ENCODE measurements around the gene TMEM51. TPM values are rescaled to one million over a fixed set of nuclear protein-coding genes. Genes with fewer than 3 reads are reported as not detected.

The TMEM51 gene
- total and polyA plus RNA-seq, 9 donors = 5.0 to 12.1 (median 8.0) TPM

GRCh38 chr1:15213341-15213821, 59.8 kb downstream of the TMEM51 start:
- H3K27ac ChIP-seq (ENCODE audit: low read length) = peak overlapping the region; percentile 0
- H3K36me3 ChIP-seq (ENCODE audit: control insufficient read depth, insufficient read depth, low read length) = peaks cover 6% of the 10 kb centered on the region
- no peaks in the 10 kb centered on the region for H3K9me3 ChIP-seq (replicated peaks; ENCODE audit: control insufficient read depth, low read depth, low read length)
- no CpG with 5 or more reads among the region's 7 CpGs for WGBS (ENCODE audit: insufficient coverage)
- DNase-seq = peak; percentile 66
- H3K27me3 ChIP-seq (ENCODE audit: control insufficient read depth, insufficient read depth, low read length) = no peaks in the 10 kb centered on the region
- no peak overlapping the region for H3K4me3 ChIP-seq (ENCODE audit: low read length)
- peaks cover 30% of the 10 kb centered on the region for H3K4me1 ChIP-seq (ENCODE audit: control insufficient read depth, insufficient read depth, low read length)

DNA sequence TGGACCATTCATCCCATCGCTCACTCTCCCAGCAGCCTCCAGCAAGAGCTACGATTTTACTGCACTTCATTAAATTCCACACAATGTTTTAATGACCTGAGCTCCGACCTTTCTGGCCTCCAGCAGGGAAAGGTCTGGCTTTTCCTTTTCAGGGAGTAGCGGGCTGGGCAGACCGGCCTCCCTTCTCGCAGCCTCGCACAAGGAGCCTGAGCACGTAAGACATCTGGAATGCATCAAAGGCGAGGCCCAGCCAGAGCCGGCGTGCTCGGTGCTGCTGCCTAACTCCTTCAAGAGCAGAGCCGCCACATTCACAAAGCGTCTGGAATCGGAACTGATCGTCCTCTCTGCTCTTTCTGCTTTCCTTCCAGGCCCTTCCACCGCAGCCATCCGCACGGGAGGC, 61.0 kb downstream of the TMEM51 start:
- Histone ChIP-seq H3K27me3 (ENCODE audit: control insufficient read depth, insufficient read depth, low read length) (no peaks in the 10 kb centered on the region), H3K9me3 (replicated peaks; ENCODE audit: control insufficient read depth, low read depth, low read length) (no peaks in the 10 kb centered on the region), H3K27ac (ENCODE audit: low read length) (peak overlapping the region; percentile 75), H3K36me3 (ENCODE audit: control insufficient read depth, insufficient read depth, low read length) (peaks cover 10% of the 10 kb centered on the region), H3K4me3 (ENCODE audit: low read length) (no peak overlapping the region), H3K4me1 (ENCODE audit: control insufficient read depth, insufficient read depth, low read length) (peaks cover 30% of the 10 kb centered on the region)
- DNase-seq = peak; percentile 93
- 16% methylated on average over 16 of the region's 19 CpGs for WGBS (ENCODE audit: insufficient coverage)

DNA sequence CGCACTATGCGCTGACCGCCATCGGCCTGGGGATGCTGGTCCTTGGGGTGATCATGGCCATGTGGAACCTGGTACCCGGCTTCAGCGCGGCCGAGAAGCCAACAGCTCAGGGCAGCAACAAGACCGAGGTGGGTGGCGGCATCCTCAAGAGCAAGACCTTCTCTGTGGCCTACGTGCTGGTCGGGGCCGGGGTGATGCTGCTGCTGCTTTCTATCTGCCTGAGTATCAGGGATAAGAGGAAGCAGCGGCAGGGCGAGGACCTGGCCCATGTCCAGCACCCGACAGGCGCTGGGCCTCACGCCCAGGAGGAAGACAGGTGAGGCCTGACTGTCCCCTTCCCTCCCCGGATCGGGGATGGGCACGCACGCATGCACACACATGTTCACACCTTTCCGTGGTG, 61.6 kb downstream of the TMEM51 start:
- Histone ChIP-seq H3K36me3 (ENCODE audit: control insufficient read depth, insufficient read depth, low read length) (peaks cover 14% of the 10 kb centered on the region), H3K9me3 (replicated peaks; ENCODE audit: control insufficient read depth, low read depth, low read length) (no peaks in the 10 kb centered on the region), H3K27ac (ENCODE audit: low read length) (peak overlapping the region; percentile 75), H3K27me3 (ENCODE audit: control insufficient read depth, insufficient read depth, low read length) (no peaks in the 10 kb centered on the region), H3K4me3 (ENCODE audit: low read length) (no peak overlapping the region), H3K4me1 (ENCODE audit: control insufficient read depth, insufficient read depth, low read length) (peaks cover 30% of the 10 kb centered on the region)
- DNase-seq = no peak
- 77% methylated on average over 23 of the region's 23 CpGs for WGBS (ENCODE audit: insufficient coverage)

DNA sequence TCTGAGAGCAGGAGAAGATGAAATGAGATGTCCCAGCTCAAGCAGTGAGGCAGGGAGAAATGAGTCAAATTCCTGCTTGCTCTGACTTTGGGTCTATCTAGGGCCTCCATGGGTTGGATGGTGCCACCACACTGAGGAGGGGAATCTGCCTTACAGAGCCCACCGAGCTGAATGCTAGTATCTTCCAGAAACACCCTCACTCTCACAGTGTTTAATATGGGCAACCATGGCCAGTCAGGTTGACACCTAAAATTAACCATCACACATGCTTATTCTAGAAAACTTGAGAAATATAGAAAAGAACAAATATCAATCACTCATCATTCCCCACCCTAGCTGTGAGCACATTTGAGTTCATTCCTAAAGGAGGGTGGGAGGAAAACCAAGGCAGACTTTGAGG, 64.1 kb downstream of the TMEM51 start:
- 83% methylated on average over 1 of the region's 1 CpG for WGBS (ENCODE audit: insufficient coverage)
- no peaks in the 10 kb centered on the region for H3K27me3 ChIP-seq (ENCODE audit: control insufficient read depth, insufficient read depth, low read length)
- H3K36me3 ChIP-seq (ENCODE audit: control insufficient read depth, insufficient read depth, low read length) = peaks cover 14% of the 10 kb centered on the region
- no peak for DNase-seq
- H3K9me3 ChIP-seq (replicated peaks; ENCODE audit: control insufficient read depth, low read depth, low read length) = no peaks in the 10 kb centered on the region
- H3K4me3 ChIP-seq (ENCODE audit: low read length) = no peak overlapping the region
- peaks cover 25% of the 10 kb centered on the region for H3K4me1 ChIP-seq (ENCODE audit: control insufficient read depth, insufficient read depth, low read length)
- H3K27ac ChIP-seq (ENCODE audit: low read length) = no peak overlapping the region

GRCh38 chr1:15218287-15219279, 65.0 kb downstream of the TMEM51 start:
- Histone ChIP-seq H3K36me3 (ENCODE audit: control insufficient read depth, insufficient read depth, low read length) (peaks cover 14% of the 10 kb centered on the region), H3K27me3 (ENCODE audit: control insufficient read depth, insufficient read depth, low read length) (no peaks in the 10 kb centered on the region), H3K4me1 (ENCODE audit: control insufficient read depth, insufficient read depth, low read length) (peaks cover 16% of the 10 kb centered on the region), H3K27ac (ENCODE audit: low read length) (no peak overlapping the region), H3K4me3 (ENCODE audit: low read length) (no peak overlapping the region), H3K9me3 (replicated peaks; ENCODE audit: control insufficient read depth, low read depth, low read length) (no peaks in the 10 kb centered on the region)
- WGBS (ENCODE audit: insufficient coverage) = 87% methylated on average over 4 of the region's 6 CpGs
- DNase-seq = no peak

DNA sequence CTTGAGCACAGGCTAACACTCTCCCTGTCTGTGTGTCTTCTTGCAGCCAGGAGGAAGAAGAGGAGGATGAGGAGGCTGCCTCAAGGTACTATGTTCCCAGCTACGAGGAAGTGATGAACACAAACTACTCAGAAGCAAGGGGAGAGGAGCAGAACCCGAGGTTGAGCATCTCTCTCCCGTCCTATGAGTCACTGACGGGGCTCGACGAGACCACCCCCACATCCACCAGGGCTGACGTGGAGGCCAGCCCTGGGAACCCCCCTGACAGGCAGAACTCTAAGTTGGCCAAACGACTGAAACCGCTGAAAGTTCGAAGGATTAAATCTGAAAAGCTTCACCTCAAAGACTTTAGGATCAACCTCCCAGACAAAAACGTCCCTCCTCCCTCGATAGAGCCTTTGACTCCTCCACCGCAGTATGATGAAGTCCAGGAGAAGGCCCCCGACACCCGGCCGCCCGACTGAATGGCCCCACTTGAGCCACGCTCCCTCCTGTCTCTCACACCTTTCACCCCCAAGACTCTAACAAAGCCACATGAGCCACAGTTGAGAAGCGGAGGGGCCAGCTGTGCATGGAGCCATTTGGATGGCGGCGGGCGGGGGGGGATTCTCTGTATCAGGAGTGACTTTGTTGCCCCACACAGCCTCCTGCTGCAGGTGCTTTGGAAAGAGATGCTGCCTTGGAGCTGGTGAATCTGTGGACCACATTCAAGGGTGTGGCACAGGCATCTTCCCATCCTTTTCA, 65.9 kb downstream of the TMEM51 start:
- no peak for DNase-seq
- no peaks in the 10 kb centered on the region for H3K27me3 ChIP-seq (ENCODE audit: control insufficient read depth, insufficient read depth, low read length)
- 80% methylated on average over 7 of the region's 22 CpGs for WGBS (ENCODE audit: insufficient coverage)
- H3K27ac ChIP-seq (ENCODE audit: low read length) = no peak overlapping the region
- H3K36me3 ChIP-seq (ENCODE audit: control insufficient read depth, insufficient read depth, low read length) = peaks cover 14% of the 10 kb centered on the region
- peaks cover 10% of the 10 kb centered on the region for H3K4me1 ChIP-seq (ENCODE audit: control insufficient read depth, insufficient read depth, low read length)
- H3K4me3 ChIP-seq (ENCODE audit: low read length) = no peak overlapping the region
- H3K9me3 ChIP-seq (replicated peaks; ENCODE audit: control insufficient read depth, low read depth, low read length) = no peaks in the 10 kb centered on the region

DNA sequence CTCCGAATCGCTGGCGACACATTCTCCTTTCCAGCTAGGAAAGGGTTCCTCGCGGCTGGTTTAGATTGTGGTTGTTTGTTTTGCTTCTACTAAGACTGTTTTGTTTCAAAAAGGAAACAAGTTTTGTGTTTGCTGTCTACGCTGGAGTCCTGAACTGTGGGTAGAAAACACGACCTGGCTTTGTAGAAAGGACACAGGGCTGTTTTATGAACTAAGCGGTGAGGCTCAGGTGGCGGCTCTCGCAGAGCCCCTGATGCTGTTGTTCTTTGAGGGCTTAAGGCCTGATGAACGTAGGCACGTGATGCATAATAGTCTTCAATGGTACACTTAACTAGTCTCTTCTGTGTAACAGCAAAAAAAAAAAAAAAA, 66.5 kb downstream of the TMEM51 start:
- Histone ChIP-seq H3K36me3 (ENCODE audit: control insufficient read depth, insufficient read depth, low read length) (peaks cover 12% of the 10 kb centered on the region), H3K27ac (ENCODE audit: low read length) (no peak overlapping the region), H3K4me1 (ENCODE audit: control insufficient read depth, insufficient read depth, low read length) (peaks cover 5% of the 10 kb centered on the region), H3K9me3 (replicated peaks; ENCODE audit: control insufficient read depth, low read depth, low read length) (no peaks in the 10 kb centered on the region), H3K27me3 (ENCODE audit: control insufficient read depth, insufficient read depth, low read length) (no peaks in the 10 kb centered on the region), H3K4me3 (ENCODE audit: low read length) (no peak overlapping the region)
- no peak for DNase-seq
- WGBS (ENCODE audit: insufficient coverage) = 73% methylated on average over 5 of the region's 12 CpGs

GRCh38 chr1:15220825-15221431, 67.4 kb downstream of the TMEM51 start:
- Histone ChIP-seq H3K27me3 (ENCODE audit: control insufficient read depth, insufficient read depth, low read length) (no peaks in the 10 kb centered on the region), H3K27ac (ENCODE audit: low read length) (no peak overlapping the region), H3K4me3 (ENCODE audit: low read length) (no peak overlapping the region), H3K4me1 (ENCODE audit: control insufficient read depth, insufficient read depth, low read length) (peaks cover 8% of the 10 kb centered on the region), H3K36me3 (ENCODE audit: control insufficient read depth, insufficient read depth, low read length) (peaks cover 8% of the 10 kb centered on the region), H3K9me3 (replicated peaks; ENCODE audit: control insufficient read depth, low read depth, low read length) (no peaks in the 10 kb centered on the region)
- WGBS (ENCODE audit: insufficient coverage) = 63% methylated on average over 4 of the region's 7 CpGs
- DNase-seq = no peak

DNA sequence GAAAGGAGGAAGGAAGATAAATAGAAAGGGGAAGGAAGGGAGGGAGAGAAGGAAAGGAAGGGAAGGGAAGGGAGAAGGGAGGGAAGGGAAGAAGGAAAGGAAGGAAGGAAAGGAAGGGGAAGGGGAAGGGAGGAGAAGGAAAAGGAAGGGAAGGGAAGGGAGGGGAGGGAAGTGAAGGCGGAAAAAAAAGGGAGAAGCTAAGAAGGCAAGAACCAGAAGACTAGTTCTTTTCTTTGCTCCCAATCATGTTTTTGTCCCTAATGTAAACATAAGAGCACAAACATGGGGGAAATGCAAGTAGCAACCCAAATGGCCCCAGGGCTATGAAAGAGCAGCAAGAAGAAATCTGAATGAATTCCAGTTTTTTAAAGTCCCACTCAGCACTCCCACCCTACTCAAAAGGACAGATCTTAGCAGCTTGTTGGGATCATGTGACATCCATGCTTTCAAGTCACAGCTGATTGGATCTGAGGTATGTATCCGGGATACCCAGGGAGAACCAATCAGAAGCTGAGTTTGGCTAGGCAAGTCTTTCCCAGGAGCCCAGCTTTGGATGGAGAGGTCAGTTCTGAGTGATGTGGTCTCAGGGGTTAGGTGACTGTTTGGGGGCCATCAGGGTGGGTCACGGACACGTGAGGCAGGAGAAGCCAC, 69.2 kb downstream of the TMEM51 start:
- Histone ChIP-seq H3K4me3 (ENCODE audit: low read length) (no peak overlapping the region), H3K9me3 (replicated peaks; ENCODE audit: control insufficient read depth, low read depth, low read length) (no peaks in the 10 kb centered on the region), H3K27ac (ENCODE audit: low read length) (no peak overlapping the region), H3K27me3 (ENCODE audit: control insufficient read depth, insufficient read depth, low read length) (no peaks in the 10 kb centered on the region), H3K4me1 (ENCODE audit: control insufficient read depth, insufficient read depth, low read length) (peaks cover 13% of the 10 kb centered on the region), H3K36me3 (ENCODE audit: control insufficient read depth, insufficient read depth, low read length) (peaks cover 8% of the 10 kb centered on the region)
- 91% methylated on average over 3 of the region's 4 CpGs for WGBS (ENCODE audit: insufficient coverage)
- no peak for DNase-seq

Measured in muscle of leg (tissue), 11 donors.